Fibroblast of skin of right biceps (primary cell): Measurements from ENCODE around the gene MGAT4D.
"Not testable (repeated sequence)": the region's sequence is repeated elsewhere in the genome, so short reads cannot be mapped to it uniquely, and the experiment has no call there.

Experiments
- DNase-seq: peaks from one replicate; pipeline ENCODE4 v3.0.0-alpha.2; 2013

MGAT4D gene

DNA sequence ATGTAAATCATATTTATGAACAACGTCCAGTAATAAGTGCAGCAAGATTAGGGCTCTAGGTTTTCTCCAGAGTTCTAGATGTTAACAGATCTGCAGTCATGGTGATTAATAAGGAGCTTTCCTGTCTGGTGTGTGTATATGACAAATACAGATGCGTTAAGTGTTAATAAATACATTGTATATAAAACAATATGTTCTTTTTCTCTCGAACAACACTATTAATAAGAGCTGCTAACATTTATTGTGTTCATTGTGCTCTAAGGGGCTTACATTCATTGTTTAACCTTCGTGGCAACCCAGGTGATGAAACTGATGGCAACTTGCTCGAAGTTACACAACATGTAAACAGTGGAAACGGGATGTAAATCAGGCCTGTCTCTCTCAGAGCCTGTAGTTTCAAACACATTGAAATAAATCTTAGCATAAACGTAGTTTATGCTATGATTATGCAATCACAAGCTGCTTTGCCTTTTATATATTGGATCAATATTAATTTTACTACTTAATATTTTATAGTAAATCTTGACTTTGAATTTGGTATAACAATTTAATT is 70.1 kb downstream of the MGAT4D start:
- peak; percentile 12 for DNase-seq

DNA sequence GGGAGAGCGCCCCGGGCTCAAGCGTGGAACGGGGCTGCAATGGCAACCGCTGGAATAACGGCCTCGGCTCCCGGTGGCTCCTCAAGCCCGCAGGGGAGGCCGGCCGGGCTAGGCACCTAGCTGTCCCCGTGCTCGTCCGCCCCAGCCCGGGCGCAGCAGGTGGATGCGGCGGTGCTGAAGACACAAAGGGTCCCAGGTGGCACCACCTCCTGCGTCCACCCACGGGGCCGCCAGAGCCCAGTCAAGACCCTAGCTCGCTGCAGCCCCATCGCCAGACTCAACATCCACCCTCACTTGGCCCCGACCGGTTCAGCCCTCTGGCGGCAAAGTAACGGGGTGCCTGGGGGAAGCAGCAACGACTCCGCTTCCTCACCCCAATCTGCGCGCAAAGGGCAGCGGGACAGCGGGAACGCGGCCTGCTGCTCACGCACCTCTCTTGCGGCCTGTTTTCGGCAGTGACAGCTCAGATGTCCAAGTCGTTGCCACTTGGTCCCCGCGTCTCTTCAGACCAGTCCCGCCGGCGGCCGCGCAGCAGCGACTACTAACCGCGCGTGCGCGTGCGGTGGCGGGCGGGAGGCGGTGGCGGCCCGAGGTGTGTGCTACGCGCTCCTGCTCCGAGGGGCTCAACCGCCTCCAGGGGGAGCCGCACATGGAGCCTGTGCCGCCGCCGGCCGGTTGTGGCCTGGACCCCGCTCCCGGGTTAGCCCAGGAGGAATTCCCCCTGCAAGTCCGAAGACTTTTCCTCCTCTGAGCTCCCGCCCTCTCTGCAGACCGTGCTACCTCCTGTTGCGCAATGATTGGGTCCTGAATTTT is 70.8 kb downstream of the MGAT4D start, which contains the start of gene CLGN:
CLGN (minus strand) TSS at position 543 of the 813 bp plus-strand sequence. CDS start 14,570 bp downstream, outside the sequence.
- peak; percentile 70 for DNase-seq

DNA sequence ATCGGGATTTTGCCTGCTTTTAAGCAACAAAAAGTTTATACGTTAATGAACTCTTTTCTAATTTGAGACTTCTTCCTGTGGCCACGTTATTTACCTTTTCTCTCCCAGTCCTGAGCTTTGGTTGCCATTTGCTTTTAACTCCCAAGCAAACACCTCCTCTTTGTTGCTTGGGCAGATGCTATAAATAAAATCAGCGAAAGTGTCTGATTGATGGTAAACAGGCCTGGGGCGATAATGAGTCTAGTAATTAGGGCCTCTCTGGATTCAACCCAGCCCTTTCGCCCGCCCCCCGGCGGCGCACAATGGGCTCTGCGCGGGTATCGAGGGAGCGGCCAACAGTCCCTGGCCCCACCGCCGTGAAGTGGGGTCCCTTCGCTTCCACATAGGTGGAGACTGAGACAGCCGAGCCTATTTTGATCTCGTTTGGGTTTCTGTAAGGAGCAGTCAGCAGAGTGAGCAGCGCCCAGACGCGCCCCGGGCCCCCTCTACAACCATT is 71.4 kb downstream of the MGAT4D start:
- no peak for DNase-seq

DNA sequence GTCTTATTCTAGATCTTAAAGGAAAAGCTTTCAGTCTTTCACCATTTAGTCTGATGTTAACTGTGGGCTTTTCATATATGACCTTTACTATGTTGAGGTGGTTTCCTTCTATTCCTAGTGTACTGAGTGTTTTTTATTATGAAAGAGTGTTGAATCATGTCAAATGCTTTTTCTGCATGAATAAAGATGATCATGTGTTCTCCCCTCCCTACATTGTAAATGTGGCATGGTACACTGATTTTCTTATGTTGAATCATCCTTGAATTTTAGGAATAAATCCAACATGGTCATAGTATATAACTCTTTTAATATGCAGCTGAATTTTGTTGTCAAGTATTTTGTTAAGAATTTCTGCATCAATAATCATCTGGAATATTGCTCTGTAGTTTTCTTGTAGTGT is 75.0 kb downstream of the MGAT4D start:
- peak; percentile 29 for DNase-seq

DNA sequence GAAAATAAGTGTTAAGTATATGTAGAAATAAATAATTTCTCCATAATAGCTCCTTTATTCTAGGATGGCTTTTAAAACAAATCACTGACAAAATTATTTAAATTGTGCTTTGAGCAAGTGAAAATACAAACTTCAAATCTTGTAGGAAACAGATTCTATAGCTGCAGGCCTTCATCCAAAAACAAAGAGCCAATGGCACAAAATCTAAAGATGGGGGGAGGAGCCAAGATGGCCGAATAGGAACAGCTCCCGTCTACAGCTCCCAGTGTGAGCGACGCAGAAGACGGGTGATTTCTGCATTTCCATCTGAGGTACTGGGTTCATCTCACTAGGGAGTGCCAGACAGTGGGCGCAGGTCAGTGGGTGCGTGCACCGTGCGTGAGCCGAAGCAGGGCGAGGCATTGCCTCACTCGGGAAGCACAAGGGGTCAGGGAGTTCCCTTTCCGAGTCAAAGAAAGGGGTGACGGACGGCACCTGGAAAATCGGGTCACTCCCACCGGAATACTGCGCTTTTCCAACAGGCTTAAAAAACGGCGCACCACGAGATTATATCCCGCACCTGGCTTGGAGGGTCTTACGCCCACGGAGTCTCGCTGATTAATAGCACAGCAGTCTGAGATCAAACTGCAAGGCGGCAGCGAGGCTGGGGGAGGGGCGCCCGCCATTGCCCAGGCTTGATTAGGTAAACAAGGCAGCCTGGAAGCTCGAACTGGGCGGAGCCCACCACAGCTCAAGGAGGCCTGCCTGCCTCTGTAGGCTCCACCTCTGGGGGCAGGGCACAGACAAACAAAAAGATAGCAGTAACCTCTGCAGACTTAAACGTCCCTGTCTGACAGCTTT is 84.7 kb downstream of the MGAT4D start:
- not testable (repeated sequence) for DNase-seq

DNA sequence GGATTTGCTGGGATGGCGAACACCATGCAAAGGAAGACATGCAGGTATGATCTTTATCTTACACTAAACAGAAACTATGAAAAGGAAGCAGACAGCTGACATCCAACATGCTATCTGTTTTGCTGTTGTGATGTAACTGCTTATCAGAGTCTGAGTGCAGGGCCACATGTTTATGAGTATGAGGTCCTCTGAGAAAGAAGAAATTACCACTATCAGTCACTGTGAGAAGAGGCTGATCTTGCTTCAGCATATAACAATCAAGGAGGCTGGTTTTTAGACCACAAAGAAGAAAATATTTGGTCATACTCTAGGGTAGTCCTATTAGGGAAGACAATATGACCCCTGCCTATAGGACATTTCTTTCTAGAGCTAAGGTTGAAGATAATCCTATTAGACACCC is 89.1 kb downstream of the MGAT4D start:
- DNase-seq: no peak

DNA sequence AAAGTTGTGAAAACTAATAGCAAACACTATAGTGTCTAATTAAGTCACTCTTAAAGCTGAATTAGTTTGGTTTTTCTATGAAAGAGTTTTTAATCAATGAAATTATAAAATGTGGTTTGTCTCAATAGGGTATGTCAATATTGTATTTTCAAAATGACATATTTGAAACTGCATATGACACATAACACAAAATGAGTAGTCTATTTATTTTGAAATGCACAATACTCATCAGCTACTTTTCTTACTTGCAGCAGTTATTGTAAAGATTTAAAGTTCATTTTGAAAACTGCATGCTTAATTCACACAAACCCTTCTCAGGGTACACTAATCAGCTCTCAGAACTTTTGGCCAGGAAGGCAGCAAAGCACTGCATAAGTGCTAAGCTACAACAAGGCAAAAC is 91.8 kb downstream of the MGAT4D start:
- no peak for DNase-seq

DNA sequence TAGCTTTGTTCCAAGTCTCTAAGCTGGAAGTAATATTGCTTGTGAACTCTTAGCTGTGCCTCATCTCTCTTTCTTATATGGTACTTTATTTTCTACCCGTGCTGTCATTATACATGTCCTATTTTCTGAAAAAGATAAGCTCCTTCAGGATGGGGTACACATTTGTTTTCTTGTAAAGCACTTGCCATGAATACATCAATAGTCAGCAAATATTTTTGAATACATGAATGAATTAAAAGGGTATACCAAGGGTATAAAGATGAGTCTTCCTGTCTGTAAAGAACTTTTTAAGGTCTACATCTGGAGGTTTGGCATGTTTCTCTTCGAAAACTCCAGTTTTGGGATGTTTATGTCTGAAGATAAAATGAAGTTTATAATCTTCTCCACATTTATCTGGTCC is 98.0 kb downstream of the MGAT4D start:
- DNase-seq: no peak

DNA sequence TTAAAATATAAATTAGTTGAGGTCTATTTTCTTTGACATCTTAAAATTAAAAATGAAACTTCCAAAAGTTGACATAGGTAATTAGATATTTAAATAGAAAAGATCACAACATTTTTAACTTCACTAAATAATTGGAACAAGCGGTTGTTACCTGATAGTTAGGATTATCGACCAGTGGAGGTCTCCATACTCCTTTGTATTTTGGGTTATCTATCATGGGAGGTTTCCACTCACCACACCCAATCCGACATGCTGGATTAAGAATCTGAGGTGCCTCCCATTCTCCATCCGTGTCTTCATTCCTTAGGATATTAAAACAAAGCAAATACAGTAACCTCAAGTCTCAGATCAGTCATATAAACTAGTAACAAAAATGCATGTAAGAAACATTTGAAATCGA is 102.4 kb downstream of the MGAT4D start:
- no peak for DNase-seq
